ENCODE data around the gene TRNAU1AP. TPM values are rescaled to one million over a fixed set of nuclear protein-coding genes. Genes with fewer than 3 reads are reported as not detected.
A peak's percentile ranks its signal among the peaks of the same experiment; 100 is the strongest.

TRNAU1AP gene
- polyA plus RNA-seq, 1 experiment, result 29.4 TPM

GRCh38 chr1:28601696-28602095, 48.8 kb downstream of the TRNAU1AP start:
- Histone ChIP-seq H3K9me3 (ENCODE audit: control insufficient read depth, insufficient read depth, low read length) (no peaks in the 10 kb centered on the region), H3K4me3 (ENCODE audit: low read depth, low read length) (no peak overlapping the region), H3K27ac (ENCODE audit: low read depth, low read length) (peak overlapping the region; percentile 85), H3K27me3 (ENCODE audit: control insufficient read depth, insufficient read depth, low read length) (no peaks in the 10 kb centered on the region)
- TF ChIP-seq CTCF (IDR thresholded peaks at IDR 0.05; ENCODE audit: low read depth, low read length), result no peak
- ChIA-PET CTCF (interaction anchor here (0.7 to 5.4 kb wide), 13 partner anchors 9 to 510 kb away, joined by 3 to 57 read pairs (median 7); partner anchors contain the start of gene YTHDF2), POLR2A (interaction anchor here (0.6 to 4.2 kb wide), 12 partner anchors 11 to 353 kb away, joined by 3 to 95 read pairs (median 5); partner anchors contain the start of genes TRNAU1AP and YTHDF2)
- peak; percentile 78 for DNase-seq (ENCODE audit: low read depth, low spot score)

GRCh38 chr1:28602536-28603439, 49.9 kb downstream of the TRNAU1AP start:
- Histone ChIP-seq H3K9me3 (ENCODE audit: control insufficient read depth, insufficient read depth, low read length) (no peaks in the 10 kb centered on the region), H3K4me3 (ENCODE audit: low read depth, low read length) (no peak overlapping the region), H3K27ac (ENCODE audit: low read depth, low read length) (peak overlapping the region; percentile 85), H3K27me3 (ENCODE audit: control insufficient read depth, insufficient read depth, low read length) (no peaks in the 10 kb centered on the region)
- ChIA-PET POLR2A (interaction anchor here (0.6 to 4.2 kb wide), 13 partner anchors 22 to 176 kb away, joined by 3 to 95 read pairs (median 6); partner anchors contain the start of genes RNU11 and YTHDF2), CTCF (interaction anchor here (0.6 to 5.4 kb wide), 24 partner anchors 10 to 511 kb away, joined by 3 to 57 read pairs (median 4); partner anchors contain the start of gene YTHDF2)
- peak; percentile 83 for TF ChIP-seq CTCF (IDR thresholded peaks at IDR 0.05; ENCODE audit: low read depth, low read length)
- DNase-seq (ENCODE audit: low read depth, low spot score), result peak; percentile 55

GRCh38 chr1:28604411-28604810, 51.5 kb downstream of the TRNAU1AP start:
- DNase-seq (ENCODE audit: low read depth, low spot score), result no peak
- Histone ChIP-seq H3K27me3 (ENCODE audit: control insufficient read depth, insufficient read depth, low read length) (no peaks in the 10 kb centered on the region), H3K4me3 (ENCODE audit: low read depth, low read length) (no peak overlapping the region), H3K9me3 (ENCODE audit: control insufficient read depth, insufficient read depth, low read length) (no peaks in the 10 kb centered on the region), H3K27ac (ENCODE audit: low read depth, low read length) (no peak overlapping the region)
- POLR2A ChIA-PET, result interaction anchor here (0.6 to 4.2 kb wide), 3 partner anchors 24 to 90 kb away, joined by 3 to 95 read pairs (median 46); no protein-coding TSS in a partner anchor
- CTCF ChIA-PET, result interaction anchor here (1.5 to 5.4 kb wide), 7 partner anchors 11 to 355 kb away, joined by 4 to 57 read pairs (median 26); no protein-coding TSS in a partner anchor
- TF ChIP-seq CTCF (IDR thresholded peaks at IDR 0.05; ENCODE audit: low read depth, low read length), result no peak

GRCh38 chr1:28604962-28605361, 52.1 kb downstream of the TRNAU1AP start:
- TF ChIP-seq CTCF (IDR thresholded peaks at IDR 0.05; ENCODE audit: low read depth, low read length), result no peak
- POLR2A ChIA-PET, result interaction anchor here (4.2 kb wide), 2 partner anchors 24 to 91 kb away, joined by 46 to 95 read pairs; no protein-coding TSS in a partner anchor
- no peaks in the 10 kb centered on the region for H3K27me3 ChIP-seq (ENCODE audit: control insufficient read depth, insufficient read depth, low read length)
- H3K4me3 ChIP-seq (ENCODE audit: low read depth, low read length), result no peak overlapping the region
- H3K9me3 ChIP-seq (ENCODE audit: control insufficient read depth, insufficient read depth, low read length), result no peaks in the 10 kb centered on the region
- CTCF ChIA-PET, result interaction anchor here (1.5 to 5.4 kb wide), 4 partner anchors 11 to 356 kb away, joined by 4 to 50 read pairs (median 32); no protein-coding TSS in a partner anchor
- no peak overlapping the region for H3K27ac ChIP-seq (ENCODE audit: low read depth, low read length)
- no peak for DNase-seq (ENCODE audit: low read depth, low spot score)
